Stimulated activated CD4-positive, alpha-beta T cell treated with anti-CD3 and anti-CD28 coated beads, TNF-alpha, amount 100 ng/mL, for 4 hours (primary cell): Measurements from ENCODE around the gene UBR4.
A peak's percentile ranks its signal among the peaks of the same experiment; 100 is the strongest.

Experiments
- DNase-seq, 3 experiments: peaks; one replicate each; pipeline ENCODE4 v3.0.0-alpha.2; 2020; ENCODE audit warnings: low read depth in 3 of 3

UBR4 gene

GRCh38 chr1:19139711-19140110 is 70.4 kb downstream of the UBR4 start:
- no peak for DNase-seq

- no peak for DNase-seq
Observed at GRCh38 chr1:19138958-19139581, 71.0 kb downstream of the UBR4 start.

- DNase-seq = no peak
Observed at GRCh38 chr1:19138331-19138730, 71.7 kb downstream of the UBR4 start.

- no peak for DNase-seq
Observed at GRCh38 chr1:19137158-19137557, 72.9 kb downstream of the UBR4 start.

GRCh38 chr1:19133360-19133759 is 76.7 kb downstream of the UBR4 start:
- no peak for DNase-seq

GRCh38 chr1:19130468-19130867 is 79.6 kb downstream of the UBR4 start:
- DNase-seq = no peak

GRCh38 chr1:19128968-19129514 is 81.0 kb downstream of the UBR4 start:
- no peak for DNase-seq

GRCh38 chr1:19124273-19124672 is 85.8 kb downstream of the UBR4 start:
- DNase-seq = no peak

- DNase-seq = no peak
Observed at GRCh38 chr1:19123837-19124236, 86.2 kb downstream of the UBR4 start.

GRCh38 chr1:19122668-19123067 is 87.4 kb downstream of the UBR4 start:
- DNase-seq = no peak

- DNase-seq = no peak
Observed at GRCh38 chr1:19121192-19121591, 88.9 kb downstream of the UBR4 start.

GRCh38 chr1:19120070-19120469 is 90.0 kb downstream of the UBR4 start:
- no peak for DNase-seq

- no peak for DNase-seq
Observed at GRCh38 chr1:19115082-19115808, 94.8 kb downstream of the UBR4 start.

GRCh38 chr1:19113697-19114092 is 96.4 kb downstream of the UBR4 start:
- DNase-seq = peak in 1 of 3 experiments; percentile 8

GRCh38 chr1:19112891-19113696 is 97.0 kb downstream of the UBR4 start:
- no peak for DNase-seq

- DNase-seq = no peak
Observed at GRCh38 chr1:19110257-19110927, 99.7 kb downstream of the UBR4 start.

- no peak for DNase-seq
Observed at GRCh38 chr1:19109545-19109944, 100.5 kb downstream of the UBR4 start.

- DNase-seq = no peak
Observed at GRCh38 chr1:19101244-19101643, 108.8 kb downstream of the UBR4 start.

- DNase-seq = no peak
Observed at GRCh38 chr1:19100028-19100427, 110.0 kb downstream of the UBR4 start.

GRCh38 chr1:19096990-19097389 is 113.1 kb downstream of the UBR4 start:
- DNase-seq = no peak

GRCh38 chr1:19096036-19096833 is 113.8 kb downstream of the UBR4 start:
- DNase-seq = no peak
